Forelimb muscle (tissue), 1 donor: ENCODE measurements around the gene CUEDC2. TPM values are rescaled to one million over a fixed set of nuclear protein-coding genes. Genes with fewer than 3 reads are reported as not detected.

Source experiments
- DNase-seq: peaks from one replicate; pipeline ENCODE4 v3.0.0-alpha.2; 2013; ENCODE audit warnings: low read depth
- polyA plus RNA-seq: library from polyadenylated mRNA; unstranded; fragments of 120-200 nt; gene quantifications from one replicate; pipeline ENCODE4 v1.2.1, GENCODE V29; 2013; ENCODE audit not compliant: insufficient read length

CUEDC2 gene
- polyA plus RNA-seq, 1 donor = 48.0 TPM

- no peak for DNase-seq
Measured at GRCh38 chr10:102397222-102398171, 34.9 kb downstream of the CUEDC2 start.

GRCh38 chr10:102396730-102397151 is 35.6 kb downstream of the CUEDC2 start:
- DNase-seq = no peak

- DNase-seq = no peak
Measured at GRCh38 chr10:102396317-102396650, 36.1 kb downstream of the CUEDC2 start.

GRCh38 chr10:102395400-102396316 is 36.7 kb downstream of the CUEDC2 start, which contains the start of gene NFKB2:
Gene NFKB2 (plus strand): TSS chr10:102395705. CDS start chr10:102395960, 255 bp downstream.
- peak; percentile 67 for DNase-seq

- no peak for DNase-seq
Measured at GRCh38 chr10:102394801-102395399, 37.5 kb downstream of the CUEDC2 start.

GRCh38 chr10:102394079-102394800 is 38.1 kb downstream of the CUEDC2 start:
- DNase-seq = peak; percentile 75

DNA sequence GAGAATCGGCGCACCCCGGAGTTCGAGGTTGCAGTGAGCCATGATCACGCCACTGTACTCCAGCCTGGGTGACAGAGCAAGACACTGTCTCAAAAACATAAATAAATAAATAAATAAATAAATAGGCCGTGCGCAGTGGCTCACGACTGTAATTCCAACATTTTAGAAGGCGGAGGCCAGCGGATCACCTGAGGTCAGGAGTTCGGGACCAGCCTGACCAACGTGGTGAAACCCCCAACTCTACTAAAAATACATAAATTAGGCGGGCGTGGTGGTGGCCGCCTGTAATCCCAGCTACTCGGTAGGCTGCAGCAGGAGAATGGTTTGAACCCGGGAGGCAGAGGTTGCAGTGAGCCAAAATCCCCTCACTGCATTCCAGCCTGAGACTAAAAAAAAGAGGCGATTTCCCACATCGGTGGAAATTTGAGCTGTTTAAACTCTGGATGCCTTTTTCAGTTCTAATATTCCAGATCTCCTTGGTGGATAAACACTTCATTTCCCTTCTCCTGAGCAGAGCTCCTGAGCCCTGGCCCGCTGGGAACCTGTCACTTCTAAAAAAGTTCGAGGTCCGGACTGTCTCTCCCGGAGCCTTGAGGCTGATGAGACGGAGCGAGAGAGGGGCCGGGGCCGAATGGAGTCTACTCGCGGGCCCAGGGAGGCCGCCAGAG is 38.8 kb downstream of the CUEDC2 start:
- DNase-seq = no peak

DNA sequence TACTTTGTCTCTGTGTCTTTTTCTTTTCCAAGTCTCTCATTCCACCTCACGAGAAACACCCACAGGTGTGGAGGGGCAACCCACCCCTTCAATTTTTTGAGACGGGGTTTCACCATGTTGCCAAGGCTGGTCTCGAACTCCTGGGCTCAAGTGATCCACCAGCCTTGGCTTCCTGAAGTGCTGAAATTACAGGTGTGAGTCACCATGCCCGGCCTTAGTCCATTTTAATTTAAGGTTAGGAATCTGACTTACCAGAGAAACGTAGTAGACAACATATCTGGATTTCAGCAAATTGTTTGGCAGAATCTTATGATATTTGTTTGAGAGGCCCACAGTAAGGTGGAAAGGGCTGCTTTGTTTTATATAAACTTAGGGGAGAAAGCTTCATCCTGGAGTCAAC is 40.1 kb downstream of the CUEDC2 start:
- DNase-seq = no peak

DNA sequence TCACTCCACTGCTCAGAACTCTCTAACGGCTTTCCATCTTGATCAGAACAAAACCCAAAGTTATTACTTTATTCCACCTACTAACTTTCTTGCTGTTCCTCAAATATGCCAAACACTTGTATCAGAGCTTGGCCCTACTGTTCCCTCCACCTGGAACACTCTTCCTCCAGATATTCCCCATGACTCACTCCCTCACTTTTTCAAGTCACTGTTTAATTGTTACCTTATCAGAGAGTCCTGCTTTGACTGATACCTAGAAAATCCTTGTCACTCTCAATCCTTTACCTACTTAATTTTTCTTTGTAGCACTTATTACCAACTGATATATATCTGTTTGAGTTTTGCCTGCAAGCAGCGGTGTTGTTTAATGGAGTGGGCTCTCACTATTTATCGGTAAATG is 42.5 kb downstream of the CUEDC2 start:
- no peak for DNase-seq

DNA sequence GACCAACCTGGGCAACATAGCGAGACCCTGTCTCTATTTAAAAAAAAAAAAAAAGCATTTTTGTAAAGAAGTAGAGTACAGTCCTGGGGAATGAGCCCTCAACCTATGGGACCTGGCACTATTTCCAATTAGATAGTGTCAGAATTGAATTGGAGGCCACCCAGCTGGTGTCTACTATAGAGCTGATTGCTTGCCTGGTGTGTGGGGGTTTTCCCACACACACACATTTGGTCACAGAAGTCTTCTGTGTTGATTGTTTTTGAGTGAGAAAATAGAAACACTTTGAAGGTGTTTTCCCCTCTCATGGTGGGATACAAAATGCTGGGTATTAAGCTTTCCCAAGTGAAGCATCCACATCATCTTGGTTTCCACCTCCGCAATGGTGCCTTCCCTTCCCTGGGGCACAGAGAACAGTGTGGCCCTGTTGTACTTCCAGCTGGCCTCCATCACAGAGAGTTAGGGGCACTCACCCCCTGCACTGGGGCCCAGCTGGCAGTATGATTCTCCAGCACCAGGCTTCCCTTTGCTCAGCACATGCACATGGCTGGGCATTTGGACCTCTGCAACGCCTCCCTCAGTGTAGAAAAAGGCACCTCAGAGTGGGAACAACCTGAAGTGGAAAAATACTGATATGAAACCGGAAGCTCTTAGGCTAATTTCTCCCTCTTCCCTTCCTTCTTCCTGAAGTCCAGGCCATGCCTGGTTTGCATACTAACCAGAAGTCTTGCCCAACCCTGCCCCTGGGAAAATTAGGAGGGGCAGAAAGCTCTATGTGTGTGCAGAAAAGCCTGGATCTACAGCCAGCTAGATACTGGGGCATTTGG is 47.6 kb downstream of the CUEDC2 start:
- no peak for DNase-seq

- DNase-seq = no peak
Measured at GRCh38 chr10:102384053-102384452, 48.3 kb downstream of the CUEDC2 start.

- DNase-seq = no peak
Measured at GRCh38 chr10:102382871-102383270, 49.5 kb downstream of the CUEDC2 start.

DNA sequence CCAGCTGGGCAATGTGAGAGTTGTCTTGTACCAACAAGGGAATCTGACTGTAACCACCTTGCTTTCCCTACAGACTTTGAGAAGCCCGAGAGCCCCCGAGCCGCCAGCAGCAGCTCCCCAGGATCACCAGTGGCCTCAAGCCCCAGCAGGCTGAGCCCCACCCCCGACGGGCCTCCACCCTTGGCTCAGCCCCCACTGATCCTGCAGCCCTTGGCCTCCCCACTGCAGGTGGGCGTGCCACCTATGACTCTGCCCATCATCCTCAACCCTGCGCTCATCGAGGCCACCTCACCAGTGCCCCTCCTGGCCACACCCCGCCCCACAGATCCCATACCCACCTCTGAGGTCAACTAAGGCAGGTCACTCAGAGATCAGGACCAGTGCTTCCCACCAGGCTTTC is 50.4 kb downstream of the CUEDC2 start:
- no peak for DNase-seq

DNA sequence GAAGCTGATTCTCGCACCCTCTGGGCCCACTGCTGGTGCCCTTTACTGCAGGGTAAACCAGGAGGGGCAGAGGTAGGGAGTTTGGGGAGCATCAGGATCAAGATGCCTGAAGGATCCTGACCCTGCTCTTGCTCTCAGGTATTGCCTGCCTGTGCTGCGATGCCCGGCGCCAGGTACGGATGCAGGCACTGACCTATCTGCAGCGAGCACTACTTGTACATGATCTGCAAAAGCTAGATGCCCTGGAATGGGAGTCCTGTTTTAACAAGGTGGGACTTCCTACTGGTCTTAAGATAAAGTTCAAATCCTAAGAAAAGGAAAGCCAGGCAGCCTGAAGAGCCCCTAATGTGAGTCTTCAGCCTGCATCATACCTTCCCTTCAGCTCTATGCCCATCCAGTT is 53.0 kb downstream of the CUEDC2 start:
- no peak for DNase-seq

GRCh38 chr10:102376901-102377300 is 55.5 kb downstream of the CUEDC2 start:
- DNase-seq = no peak

DNA sequence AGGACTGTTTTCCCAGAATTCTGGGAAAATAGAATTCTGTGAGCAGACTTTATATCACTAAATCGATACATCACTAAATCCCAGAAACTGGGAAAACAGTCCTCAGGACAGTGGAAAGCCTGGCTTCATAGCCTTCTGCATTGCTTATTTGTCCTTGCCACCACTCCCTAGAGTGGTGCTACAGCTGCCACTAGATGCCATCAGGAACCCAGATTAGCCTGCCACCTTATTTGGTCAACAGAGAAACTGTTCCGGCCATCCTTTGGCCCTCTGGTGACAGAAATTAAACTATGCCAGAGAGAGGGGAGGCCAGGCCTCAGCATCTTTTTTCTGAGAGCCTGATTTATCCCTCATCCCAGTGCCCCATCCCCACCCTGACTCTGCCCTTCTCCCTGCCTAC is 56.5 kb downstream of the CUEDC2 start:
- no peak for DNase-seq

DNA sequence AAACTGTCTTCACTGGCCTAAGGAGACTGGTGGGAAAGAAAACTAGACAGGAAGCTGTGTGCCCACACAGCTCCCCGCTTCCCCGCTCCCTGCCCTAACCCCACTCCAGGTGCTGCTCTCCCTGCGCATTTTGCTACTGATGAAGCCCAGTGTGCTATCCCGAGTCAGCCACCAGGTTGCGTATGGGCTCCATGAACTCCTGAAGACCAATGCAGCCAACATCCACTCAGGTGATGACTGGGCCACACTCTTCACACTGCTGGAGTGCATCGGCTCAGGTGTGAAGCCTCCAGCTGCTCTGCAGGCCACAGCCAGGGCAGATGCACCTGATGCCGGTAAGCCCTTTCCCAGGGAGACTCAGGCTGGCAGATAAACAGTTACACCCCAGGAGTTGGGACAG is 57.1 kb downstream of the CUEDC2 start:
- no peak for DNase-seq
